Body of pancreas (tissue), 4 donors: ENCODE results near the gene MLLT6.

ENCODE experiments used
- POLR2A ChIP-seq, 3 donors: fragments of 450-650 bp; IDR thresholded peaks; one replicate each; pipeline ENCODE4 v1.6.1; 2016; ENCODE audit warnings: antibody characterized with exemption in 3 of 3, mild to moderate bottlenecking in 2 of 3
- TF ChIP-seq, protein P1 (sequence below), 7 experiments: fragments of 450-650 bp in 4 of 7; fragments of 200-600 bp in 3 of 7; sonication (generic) in 3 of 7; IDR thresholded peaks; one replicate each; pipeline ENCODE4 v1.5.1; 2016 to 2019; ENCODE audit warnings: antibody characterized with exemption in 7 of 7

GRCh38 chr17:38710985-38711384 is 5.9 kb downstream of the MLLT6 start:
- TF ChIP-seq, protein P1, sequence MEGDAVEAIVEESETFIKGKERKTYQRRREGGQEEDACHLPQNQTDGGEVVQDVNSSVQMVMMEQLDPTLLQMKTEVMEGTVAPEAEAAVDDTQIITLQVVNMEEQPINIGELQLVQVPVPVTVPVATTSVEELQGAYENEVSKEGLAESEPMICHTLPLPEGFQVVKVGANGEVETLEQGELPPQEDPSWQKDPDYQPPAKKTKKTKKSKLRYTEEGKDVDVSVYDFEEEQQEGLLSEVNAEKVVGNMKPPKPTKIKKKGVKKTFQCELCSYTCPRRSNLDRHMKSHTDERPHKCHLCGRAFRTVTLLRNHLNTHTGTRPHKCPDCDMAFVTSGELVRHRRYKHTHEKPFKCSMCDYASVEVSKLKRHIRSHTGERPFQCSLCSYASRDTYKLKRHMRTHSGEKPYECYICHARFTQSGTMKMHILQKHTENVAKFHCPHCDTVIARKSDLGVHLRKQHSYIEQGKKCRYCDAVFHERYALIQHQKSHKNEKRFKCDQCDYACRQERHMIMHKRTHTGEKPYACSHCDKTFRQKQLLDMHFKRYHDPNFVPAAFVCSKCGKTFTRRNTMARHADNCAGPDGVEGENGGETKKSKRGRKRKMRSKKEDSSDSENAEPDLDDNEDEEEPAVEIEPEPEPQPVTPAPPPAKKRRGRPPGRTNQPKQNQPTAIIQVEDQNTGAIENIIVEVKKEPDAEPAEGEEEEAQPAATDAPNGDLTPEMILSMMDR (IDR thresholded peaks at IDR 0.05): no peak
- no peak for TF ChIP-seq POLR2A (IDR thresholded peaks at IDR 0.05)
